GM12874 (cell line): Measurements from ENCODE around the gene GUCA1A.

Source experiments
- TF ChIP-seq, protein P1 (sequence below): IDR thresholded peaks from 2 replicates; pipeline ENCODE4 v1.5.1; 2011; ENCODE audit warnings: low read depth, mild to moderate bottlenecking, control low read depth, low read length, moderate library complexity; ENCODE audit not compliant: insufficient read depth

GUCA1A gene

DNA sequence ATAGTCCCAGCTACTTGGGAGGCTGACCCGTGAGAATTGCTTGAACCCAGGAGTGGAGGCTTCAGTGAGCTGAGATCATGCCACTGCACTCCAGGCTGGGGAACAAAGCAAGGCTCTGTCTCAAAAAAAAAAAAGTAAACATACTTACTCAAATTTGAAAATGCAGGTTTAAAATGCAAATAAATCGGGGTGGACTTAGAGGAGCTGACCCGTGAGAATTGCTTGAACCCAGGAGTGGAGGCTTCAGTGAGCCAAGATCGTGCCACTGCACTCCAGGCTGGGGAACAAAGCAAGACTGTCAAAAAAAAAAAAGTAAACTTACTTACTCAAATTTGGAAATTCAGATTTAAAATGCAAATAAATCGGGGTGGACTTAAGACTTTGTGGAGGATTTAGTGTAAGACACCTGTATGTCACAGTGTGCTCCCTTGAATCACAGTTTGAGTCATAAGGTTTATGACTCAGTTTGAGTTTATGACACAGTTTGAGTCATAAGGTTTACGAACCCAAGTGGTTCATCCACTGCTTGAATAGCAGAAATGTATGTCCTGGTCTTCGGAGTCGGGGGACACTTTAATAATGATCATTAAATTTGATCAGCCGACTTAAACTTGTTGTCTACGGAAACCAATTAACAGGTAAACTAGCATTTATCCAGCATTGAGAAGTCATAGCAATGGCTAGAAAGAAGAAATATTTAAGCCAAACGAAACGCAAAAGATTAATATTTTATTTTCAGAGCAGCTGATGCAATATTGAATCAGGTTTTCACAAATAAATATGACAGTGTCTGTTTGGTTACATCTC is 51.3 kb downstream of the GUCA1A start:
- TF ChIP-seq, protein P1, sequence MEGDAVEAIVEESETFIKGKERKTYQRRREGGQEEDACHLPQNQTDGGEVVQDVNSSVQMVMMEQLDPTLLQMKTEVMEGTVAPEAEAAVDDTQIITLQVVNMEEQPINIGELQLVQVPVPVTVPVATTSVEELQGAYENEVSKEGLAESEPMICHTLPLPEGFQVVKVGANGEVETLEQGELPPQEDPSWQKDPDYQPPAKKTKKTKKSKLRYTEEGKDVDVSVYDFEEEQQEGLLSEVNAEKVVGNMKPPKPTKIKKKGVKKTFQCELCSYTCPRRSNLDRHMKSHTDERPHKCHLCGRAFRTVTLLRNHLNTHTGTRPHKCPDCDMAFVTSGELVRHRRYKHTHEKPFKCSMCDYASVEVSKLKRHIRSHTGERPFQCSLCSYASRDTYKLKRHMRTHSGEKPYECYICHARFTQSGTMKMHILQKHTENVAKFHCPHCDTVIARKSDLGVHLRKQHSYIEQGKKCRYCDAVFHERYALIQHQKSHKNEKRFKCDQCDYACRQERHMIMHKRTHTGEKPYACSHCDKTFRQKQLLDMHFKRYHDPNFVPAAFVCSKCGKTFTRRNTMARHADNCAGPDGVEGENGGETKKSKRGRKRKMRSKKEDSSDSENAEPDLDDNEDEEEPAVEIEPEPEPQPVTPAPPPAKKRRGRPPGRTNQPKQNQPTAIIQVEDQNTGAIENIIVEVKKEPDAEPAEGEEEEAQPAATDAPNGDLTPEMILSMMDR: no peak

DNA sequence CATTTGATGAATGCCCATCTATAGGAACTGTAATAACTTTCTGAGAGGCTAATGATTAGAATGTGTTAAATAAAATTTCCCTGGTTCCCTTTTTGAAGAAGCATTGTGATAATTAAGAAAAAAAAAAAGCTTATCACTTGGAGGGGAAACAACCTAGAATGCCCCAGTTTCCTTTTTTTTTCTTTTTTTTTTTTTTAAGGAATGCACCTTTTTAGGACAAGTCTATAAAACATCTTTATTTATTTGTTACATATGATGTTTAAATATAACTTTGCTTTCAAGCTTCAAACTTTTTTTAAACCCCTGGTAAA is 51.8 kb downstream of the GUCA1A start:
- TF ChIP-seq, protein P1: no peak

GRCh38 chr6:42225419-42225818 is 52.3 kb downstream of the GUCA1A start:
- TF ChIP-seq, protein P1: no peak

DNA sequence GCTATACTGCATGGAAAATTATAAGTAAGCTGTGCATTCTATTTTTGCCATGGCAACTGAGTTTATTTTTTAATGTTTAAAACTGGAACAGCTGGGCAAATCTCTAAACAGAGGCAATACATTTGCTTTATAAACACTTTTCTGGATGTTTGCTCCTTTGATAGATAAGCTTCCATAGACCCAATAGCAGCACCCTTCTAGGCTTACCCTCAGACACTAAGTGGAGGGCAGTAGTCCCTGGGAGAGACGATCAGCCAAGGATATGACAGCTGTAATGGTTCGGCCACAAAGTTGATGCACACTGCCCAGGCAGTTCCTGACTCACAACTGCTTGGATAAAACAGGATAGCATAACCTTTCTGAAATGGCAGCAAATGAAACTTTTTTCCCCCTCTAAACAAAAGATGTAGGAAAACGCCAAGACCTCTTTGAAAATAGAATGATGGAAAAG is 53.0 kb downstream of the GUCA1A start:
- TF ChIP-seq, protein P1: no peak

GRCh38 chr6:42226645-42227143 is 53.5 kb downstream of the GUCA1A start:
- TF ChIP-seq, protein P1: no peak

- TF ChIP-seq, protein P1: no peak
Measured at GRCh38 chr6:42227173-42227850, 54.1 kb downstream of the GUCA1A start.

- TF ChIP-seq, protein P1: no peak
Measured at GRCh38 chr6:42228305-42228704, 55.1 kb downstream of the GUCA1A start.
